GM12878 (cell line): ENCODE results near the gene CORO7. TPM values are rescaled to one million over a fixed set of nuclear protein-coding genes. Genes with fewer than 3 reads are reported as not detected.
A peak's percentile ranks its signal among the peaks of the same experiment; 100 is the strongest.

Source experiments
- BCLAF1 ChIP-seq: fragments of 450-650 bp; IDR thresholded peaks from 2 replicates; pipeline ENCODE4 v1.6.1; 2017; ENCODE audit warnings: antibody characterized with exemption, mild to moderate bottlenecking, moderate library complexity
- CBFB ChIP-seq: IDR thresholded peaks from 2 replicates; pipeline ENCODE4 v1.6.1; 2016; ENCODE audit warnings: antibody characterized with exemption, low read depth
- CTCF ChIP-seq, 3 experiments: IDR thresholded peaks in 2 of 3; conservative IDR thresholded peaks in 1 of 3; 2 replicates each; pipeline ENCODE4 v1.5.1; 2011; ENCODE audit warnings: low read depth in 3 of 3, low read length in 3 of 3, mild to moderate bottlenecking in 3 of 3, control low read depth in 2 of 3, moderate library complexity in 2 of 3, inconsistent platforms in 1 of 3, mixed read lengths in 1 of 3; ENCODE audit not compliant: control insufficient read depth in 2 of 3, insufficient read depth in 1 of 3; ENCODE audit errors: extremely low read depth in 1 of 3
- HDGF ChIP-seq: fragments of 450-650 bp; IDR thresholded peaks from 2 replicates; pipeline ENCODE4 v1.6.1; 2016; ENCODE audit warnings: antibody characterized with exemption
- MXI1 ChIP-seq: fragments of 150-350 bp; IDR thresholded peaks from 2 replicates; pipeline ENCODE4 v1.6.1; 2011; ENCODE audit warnings: low read depth, mild to moderate bottlenecking, inconsistent platforms, low read length, improper control_type of control experiment
- PML ChIP-seq: IDR thresholded peaks from 2 replicates; pipeline ENCODE4 v1.6.1; 2012; ENCODE audit warnings: low read length, inconsistent platforms
- SIN3A ChIP-seq: IDR thresholded peaks from 2 replicates; pipeline ENCODE4 v1.6.1; 2012; ENCODE audit warnings: low read depth, low read length, improper control_type of control experiment
- SKIL ChIP-seq: fragments of 450-650 bp; IDR thresholded peaks from 2 replicates; pipeline ENCODE4 v1.6.1; 2017; ENCODE audit warnings: mild to moderate bottlenecking, low read depth, inconsistent platforms; ENCODE audit not compliant: poor library complexity, severe bottlenecking
- SMAD5 ChIP-seq: IDR thresholded peaks from 2 replicates; pipeline ENCODE4 v1.6.1; 2016; ENCODE audit warnings: antibody characterized with exemption, low read depth
- SP1 ChIP-seq: IDR thresholded peaks from one replicate; pipeline ENCODE4 v1.6.1; 2011; ENCODE audit warnings: low read depth, low read length
- ZBED1 ChIP-seq: IDR thresholded peaks from 2 replicates; pipeline ENCODE4 v1.6.1; 2016; ENCODE audit warnings: borderline replicate concordance
- ZBTB33 ChIP-seq: fragments of 450-650 bp; IDR thresholded peaks from 2 replicates; pipeline ENCODE4 v1.6.1; 2017; ENCODE audit warnings: mild to moderate bottlenecking
- ZNF217 ChIP-seq: fragments of 450-650 bp; IDR thresholded peaks from 2 replicates; pipeline ENCODE4 v1.6.1; 2017; ENCODE audit warnings: antibody characterized with exemption, mild to moderate bottlenecking
- polyA plus RNA-seq, 11 experiments: library from polyadenylated mRNA; depleted of rRNA in 4 of 11; unstranded in 6 of 11; stranded (reverse) in 5 of 11; fragments of >200 nt; fragmentation: Nextera tagmentation in 4 of 11; fragmentation: Illumina TruSeq in 1 of 11; extraction: Ambion mirVana in 4 of 11; extraction: Trizol in 1 of 11; gene quantifications; 1 replicate in 1 of 11; 2 replicates in 10 of 11; pipeline versions ENCODE4 v1.2.1 to v1.2.3, GENCODE V29; 2011 to 2016; ENCODE audit warnings: inconsistent platforms in 2 of 11, missing spikeins in 2 of 11, low read depth in 1 of 11
- total RNA-seq, 4 experiments: library from RNA; depleted of rRNA in 3 of 4; stranded (reverse); fragments of >200 nt in 3 of 4; fragmentation: Illumina TruSeq in 1 of 4; extraction: Trizol in 1 of 4; gene quantifications; 2 replicates each; pipeline versions ENCODE4 v1.2.1 to v1.2.3, GENCODE V29; 2013 to 2021
- TF ChIP-seq, protein P1 (sequence below): IDR thresholded peaks from 2 replicates; pipeline ENCODE4 v1.6.1; 2012; ENCODE audit warnings: low read depth, low read length, improper control_type of control experiment
- TF ChIP-seq, protein P2 (sequence below): fragments of 450-650 bp; IDR thresholded peaks from 2 replicates; pipeline ENCODE4 v1.6.1; 2016; ENCODE audit warnings: mild to moderate bottlenecking, moderate library complexity, borderline replicate concordance

The CORO7 gene
- total and polyA plus RNA-seq, 10 of the 15 experiments (the other 5 are each of a cell fraction or from before 2014, with no cell fraction given), result 0.64 to 89.2 (median 43.7) TPM

- TF ChIP-seq SP1 (peak; percentile 60), ZNF217 (no peak), CBFB (peak; percentile 84), MXI1 (peak; percentile 95), BCLAF1 (no peak), HDGF (no peak), SMAD5 (no peak), SKIL (peak; percentile 81), CTCF (IDR thresholded peaks at IDR 0.05 in 2 of 3, conservative IDR thresholded peaks at IDR 0.05 in 1 of 3; ENCODE audit: control insufficient read depth in 2 of 3, extremely low read depth in 1 of 3, insufficient read depth in 1 of 3, low read depth in 3 of 3, low read length in 3 of 3) (no peak), ZBED1 (peak; percentile 58; the same call in 1 of the 2 replicates), PML (peak; percentile 61; the same call in 1 of the 2 replicates), ZBTB33 (no peak), SIN3A (peak; percentile 92)
- TF ChIP-seq, protein P1, sequence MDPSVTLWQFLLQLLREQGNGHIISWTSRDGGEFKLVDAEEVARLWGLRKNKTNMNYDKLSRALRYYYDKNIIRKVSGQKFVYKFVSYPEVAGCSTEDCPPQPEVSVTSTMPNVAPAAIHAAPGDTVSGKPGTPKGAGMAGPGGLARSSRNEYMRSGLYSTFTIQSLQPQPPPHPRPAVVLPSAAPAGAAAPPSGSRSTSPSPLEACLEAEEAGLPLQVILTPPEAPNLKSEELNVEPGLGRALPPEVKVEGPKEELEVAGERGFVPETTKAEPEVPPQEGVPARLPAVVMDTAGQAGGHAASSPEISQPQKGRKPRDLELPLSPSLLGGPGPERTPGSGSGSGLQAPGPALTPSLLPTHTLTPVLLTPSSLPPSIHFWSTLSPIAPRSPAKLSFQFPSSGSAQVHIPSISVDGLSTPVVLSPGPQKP, result no peak
- TF ChIP-seq, protein P2, sequence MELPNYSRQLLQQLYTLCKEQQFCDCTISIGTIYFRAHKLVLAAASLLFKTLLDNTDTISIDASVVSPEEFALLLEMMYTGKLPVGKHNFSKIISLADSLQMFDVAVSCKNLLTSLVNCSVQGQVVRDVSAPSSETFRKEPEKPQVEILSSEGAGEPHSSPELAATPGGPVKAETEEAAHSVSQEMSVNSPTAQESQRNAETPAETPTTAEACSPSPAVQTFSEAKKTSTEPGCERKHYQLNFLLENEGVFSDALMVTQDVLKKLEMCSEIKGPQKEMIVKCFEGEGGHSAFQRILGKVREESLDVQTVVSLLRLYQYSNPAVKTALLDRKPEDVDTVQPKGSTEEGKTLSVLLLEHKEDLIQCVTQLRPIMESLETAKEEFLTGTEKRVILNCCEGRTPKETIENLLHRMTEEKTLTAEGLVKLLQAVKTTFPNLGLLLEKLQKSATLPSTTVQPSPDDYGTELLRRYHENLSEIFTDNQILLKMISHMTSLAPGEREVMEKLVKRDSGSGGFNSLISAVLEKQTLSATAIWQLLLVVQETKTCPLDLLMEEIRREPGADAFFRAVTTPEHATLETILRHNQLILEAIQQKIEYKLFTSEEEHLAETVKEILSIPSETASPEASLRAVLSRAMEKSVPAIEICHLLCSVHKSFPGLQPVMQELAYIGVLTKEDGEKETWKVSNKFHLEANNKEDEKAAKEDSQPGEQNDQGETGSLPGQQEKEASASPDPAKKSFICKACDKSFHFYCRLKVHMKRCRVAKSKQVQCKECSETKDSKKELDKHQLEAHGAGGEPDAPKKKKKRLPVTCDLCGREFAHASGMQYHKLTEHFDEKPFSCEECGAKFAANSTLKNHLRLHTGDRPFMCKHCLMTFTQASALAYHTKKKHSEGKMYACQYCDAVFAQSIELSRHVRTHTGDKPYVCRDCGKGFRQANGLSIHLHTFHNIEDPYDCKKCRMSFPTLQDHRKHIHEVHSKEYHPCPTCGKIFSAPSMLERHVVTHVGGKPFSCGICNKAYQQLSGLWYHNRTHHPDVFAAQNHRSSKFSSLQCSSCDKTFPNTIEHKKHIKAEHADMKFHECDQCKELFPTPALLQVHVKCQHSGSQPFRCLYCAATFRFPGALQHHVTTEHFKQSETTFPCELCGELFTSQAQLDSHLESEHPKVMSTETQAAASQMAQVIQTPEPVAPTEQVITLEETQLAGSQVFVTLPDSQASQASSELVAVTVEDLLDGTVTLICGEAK, result peak; percentile 43; the same call in 1 of the 2 replicates
Measured at GRCh38 chr16:4414187-4414917, 2.0 kb downstream of the CORO7 start (continued).
